Neural progenitor cell (in vitro differentiated cells): ENCODE results near the gene HSP90B1. TPM values are rescaled to one million over a fixed set of nuclear protein-coding genes. Genes with fewer than 3 reads are reported as not detected.
A peak's percentile ranks its signal among the peaks of the same experiment; 100 is the strongest.

Experiments
- DNase-seq: peaks from one replicate; pipeline ENCODE4 v3.0.0-alpha.2; 2016; ENCODE audit warnings: low spot score
- H2AFZ ChIP-seq: fragments of 200-600 bp; sonication (generic); replicated peaks from 2 replicates; pipeline ENCODE4 v1.6.1; 2016; ENCODE audit warnings: antibody characterized with exemption
- H3F3A ChIP-seq: fragments of 200-600 bp; sonication (generic); 2 replicates; pipeline ENCODE4 v1.6.1; 2016; ENCODE audit warnings: antibody characterized with exemption, low read depth
- H3K27ac ChIP-seq: fragments of 200-600 bp; sonication (generic); 2 replicates; pipeline ENCODE4 v1.5.1; 2016; ENCODE audit warnings: mild to moderate bottlenecking
- H3K27me3 ChIP-seq: fragments of 200-600 bp; sonication (generic); 2 replicates; pipeline ENCODE4 v1.6.1; 2016; ENCODE audit warnings: mild to moderate bottlenecking, moderate library complexity
- H3K36me3 ChIP-seq: fragments of 200-600 bp; sonication (generic); 2 replicates; pipeline ENCODE4 v1.5.1; 2016
- H3K4me1 ChIP-seq: fragments of 200-600 bp; sonication (generic); 2 replicates; pipeline ENCODE4 v1.6.1; 2016; ENCODE audit warnings: mixed run types
- H3K4me2 ChIP-seq: fragments of 200-600 bp; sonication (generic); 2 replicates; pipeline ENCODE4 v1.6.1; 2016
- H3K4me3 ChIP-seq: fragments of 200-600 bp; sonication (generic); 2 replicates; pipeline ENCODE4 v1.5.1; 2016
- H3K79me2 ChIP-seq: fragments of 200-600 bp; sonication (generic); 2 replicates; pipeline ENCODE4 v1.6.1; 2016; ENCODE audit warnings: low read depth
- H3K9ac ChIP-seq: fragments of 200-600 bp; sonication (generic); 2 replicates; pipeline ENCODE4 v1.6.1; 2016
- H3K9me3 ChIP-seq: fragments of 200-600 bp; sonication (generic); 2 replicates; pipeline ENCODE4 v1.5.1; 2016; ENCODE audit warnings: low read depth
- H4K20me1 ChIP-seq: fragments of 200-600 bp; sonication (generic); 2 replicates; pipeline ENCODE4 v1.6.1; 2016; ENCODE audit warnings: low read depth
- H3K27ac Mint-ChIP-seq: 3 replicates; pipeline ENCODE4 v1.8.0; 2021; ENCODE audit warnings: mixed read lengths
- H3K27me3 Mint-ChIP-seq: 2 replicates; pipeline ENCODE4 v1.8.0; 2022; ENCODE audit warnings: low read depth, mild to moderate bottlenecking, inconsistent platforms, moderate library complexity, mixed read lengths; ENCODE audit not compliant: insufficient read depth
- H3K36me3 Mint-ChIP-seq: 3 replicates; pipeline ENCODE4 v1.8.0; 2021; ENCODE audit warnings: mixed read lengths
- H3K4me1 Mint-ChIP-seq: 3 replicates; pipeline ENCODE4 v1.8.0; 2021; ENCODE audit warnings: mixed read lengths
- H3K4me3 Mint-ChIP-seq: 3 replicates; pipeline ENCODE4 v1.8.0; 2021; ENCODE audit warnings: mild to moderate bottlenecking, moderate library complexity, mixed read lengths
- H3K9me3 Mint-ChIP-seq: 3 replicates; pipeline ENCODE4 v1.8.0; 2020; ENCODE audit warnings: mixed read lengths
- EZH2 ChIP-seq: fragments of 200-600 bp; sonication (generic); IDR thresholded peaks from 2 replicates; pipeline ENCODE4 v1.6.1; 2017; ENCODE audit warnings: antibody characterized with exemption, mild to moderate bottlenecking, moderate library complexity
- EZH2phosphoT487 ChIP-seq: fragments of 200-600 bp; sonication (generic); IDR thresholded peaks from 2 replicates; pipeline ENCODE4 v1.6.1; 2017; ENCODE audit warnings: antibody characterized with exemption
- total RNA-seq: library from RNA; depleted of rRNA; stranded (reverse); fragments of >200 nt; gene quantifications from 2 replicates; pipeline ENCODE4 v1.2.3, GENCODE V29; 2015; ENCODE audit warnings: low replicate concordance
- TF ChIP-seq, protein P1 (sequence below): fragments of 200-600 bp; sonication (generic); IDR thresholded peaks from 2 replicates; pipeline ENCODE4 v1.5.1; 2017; ENCODE audit warnings: antibody characterized with exemption, mild to moderate bottlenecking

Gene HSP90B1
- total RNA-seq, 1 donor from 2014 or later = 588 TPM

DNA sequence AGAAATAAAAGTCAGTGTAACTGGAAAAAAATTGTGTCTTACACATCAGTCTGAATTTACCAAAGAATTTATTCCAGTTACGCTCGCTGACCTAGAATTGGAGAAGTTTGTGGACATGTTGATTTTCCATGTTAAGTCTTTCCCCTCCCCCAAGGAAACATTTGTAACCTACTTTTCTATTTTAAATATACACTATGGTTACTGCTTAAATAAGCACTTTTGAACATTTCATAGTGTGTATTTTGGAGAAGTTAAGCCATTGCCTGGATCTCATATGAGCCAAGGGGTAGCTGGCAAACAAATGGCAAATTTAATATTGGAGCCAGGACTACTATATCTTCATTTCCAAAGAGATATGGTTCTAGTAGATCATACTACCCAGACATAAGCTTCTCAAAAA is 46.3 kb upstream of the HSP90B1 start:
- Histone ChIP-seq H3K4me1 (no peaks in the 10 kb centered on the region), H2AFZ (no peak overlapping the region), H3K27me3 (no peaks in the 10 kb centered on the region), H3F3A (no peaks in the 10 kb centered on the region), H3K4me3 (no peak overlapping the region), H3K4me2 (no peak overlapping the region), H3K9ac (no peak overlapping the region), H4K20me1 (no peaks in the 10 kb centered on the region), H3K27ac (no peak overlapping the region), H3K36me3 (no peaks in the 10 kb centered on the region), H3K79me2 (no peaks in the 10 kb centered on the region), H3K9me3 (no peaks in the 10 kb centered on the region)
- H3K27ac Mint-ChIP-seq = no peak overlapping the region
- H3K4me3 Mint-ChIP-seq = no peak overlapping the region
- no peaks in the 10 kb centered on the region for H3K9me3 Mint-ChIP-seq
- peaks cover 26% of the 10 kb centered on the region for H3K4me1 Mint-ChIP-seq
- no peaks in the 10 kb centered on the region for H3K36me3 Mint-ChIP-seq
- TF ChIP-seq EZH2 (no peak), EZH2phosphoT487 (no peak)
- TF ChIP-seq, protein P1, sequence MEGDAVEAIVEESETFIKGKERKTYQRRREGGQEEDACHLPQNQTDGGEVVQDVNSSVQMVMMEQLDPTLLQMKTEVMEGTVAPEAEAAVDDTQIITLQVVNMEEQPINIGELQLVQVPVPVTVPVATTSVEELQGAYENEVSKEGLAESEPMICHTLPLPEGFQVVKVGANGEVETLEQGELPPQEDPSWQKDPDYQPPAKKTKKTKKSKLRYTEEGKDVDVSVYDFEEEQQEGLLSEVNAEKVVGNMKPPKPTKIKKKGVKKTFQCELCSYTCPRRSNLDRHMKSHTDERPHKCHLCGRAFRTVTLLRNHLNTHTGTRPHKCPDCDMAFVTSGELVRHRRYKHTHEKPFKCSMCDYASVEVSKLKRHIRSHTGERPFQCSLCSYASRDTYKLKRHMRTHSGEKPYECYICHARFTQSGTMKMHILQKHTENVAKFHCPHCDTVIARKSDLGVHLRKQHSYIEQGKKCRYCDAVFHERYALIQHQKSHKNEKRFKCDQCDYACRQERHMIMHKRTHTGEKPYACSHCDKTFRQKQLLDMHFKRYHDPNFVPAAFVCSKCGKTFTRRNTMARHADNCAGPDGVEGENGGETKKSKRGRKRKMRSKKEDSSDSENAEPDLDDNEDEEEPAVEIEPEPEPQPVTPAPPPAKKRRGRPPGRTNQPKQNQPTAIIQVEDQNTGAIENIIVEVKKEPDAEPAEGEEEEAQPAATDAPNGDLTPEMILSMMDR = no peak
- DNase-seq = no peak
- peaks cover 9% of the 10 kb centered on the region for H3K27me3 Mint-ChIP-seq

DNA sequence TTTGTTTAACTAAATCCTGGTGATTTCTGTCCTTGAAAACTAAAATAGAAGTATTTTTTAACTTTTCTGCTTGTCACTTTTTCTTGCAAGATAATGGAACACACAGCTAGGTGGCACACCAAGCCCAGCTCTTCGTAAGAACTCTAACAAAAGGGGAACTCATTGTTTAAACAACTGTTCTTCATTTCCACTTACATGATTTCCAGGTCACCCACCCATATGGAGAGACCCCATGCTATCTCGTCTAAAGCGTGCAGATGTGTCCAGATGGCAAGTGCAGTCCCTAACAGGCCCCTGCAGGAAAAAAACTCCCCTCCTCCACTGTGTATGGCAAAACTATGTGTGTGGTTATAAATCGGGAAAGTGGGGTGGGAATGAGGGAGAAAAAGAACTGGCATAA is 45.9 kb upstream of the HSP90B1 start:
- H2AFZ ChIP-seq = no peak overlapping the region
- Mint-ChIP-seq H3K4me3 (no peak overlapping the region), H3K9me3 (no peaks in the 10 kb centered on the region), H3K36me3 (no peaks in the 10 kb centered on the region), H3K27me3 (peaks cover 8% of the 10 kb centered on the region), H3K27ac (no peak overlapping the region), H3K4me1 (peaks cover 23% of the 10 kb centered on the region)
- H3K4me1 ChIP-seq = no peaks in the 10 kb centered on the region
- no peak overlapping the region for H3K9ac ChIP-seq
- no peaks in the 10 kb centered on the region for H3K79me2 ChIP-seq
- no peaks in the 10 kb centered on the region for H3K27me3 ChIP-seq
- TF ChIP-seq, protein P1 = peak; percentile 48
- no peak for TF ChIP-seq EZH2
- no peak for TF ChIP-seq EZH2phosphoT487
- peak; percentile 23 for DNase-seq
- H3K9me3 ChIP-seq = no peaks in the 10 kb centered on the region
- H3K4me3 ChIP-seq = no peak overlapping the region
- no peaks in the 10 kb centered on the region for H4K20me1 ChIP-seq
- no peak overlapping the region for H3K27ac ChIP-seq
- H3K36me3 ChIP-seq = no peaks in the 10 kb centered on the region
- H3F3A ChIP-seq = no peaks in the 10 kb centered on the region
- H3K4me2 ChIP-seq = no peak overlapping the region

DNA sequence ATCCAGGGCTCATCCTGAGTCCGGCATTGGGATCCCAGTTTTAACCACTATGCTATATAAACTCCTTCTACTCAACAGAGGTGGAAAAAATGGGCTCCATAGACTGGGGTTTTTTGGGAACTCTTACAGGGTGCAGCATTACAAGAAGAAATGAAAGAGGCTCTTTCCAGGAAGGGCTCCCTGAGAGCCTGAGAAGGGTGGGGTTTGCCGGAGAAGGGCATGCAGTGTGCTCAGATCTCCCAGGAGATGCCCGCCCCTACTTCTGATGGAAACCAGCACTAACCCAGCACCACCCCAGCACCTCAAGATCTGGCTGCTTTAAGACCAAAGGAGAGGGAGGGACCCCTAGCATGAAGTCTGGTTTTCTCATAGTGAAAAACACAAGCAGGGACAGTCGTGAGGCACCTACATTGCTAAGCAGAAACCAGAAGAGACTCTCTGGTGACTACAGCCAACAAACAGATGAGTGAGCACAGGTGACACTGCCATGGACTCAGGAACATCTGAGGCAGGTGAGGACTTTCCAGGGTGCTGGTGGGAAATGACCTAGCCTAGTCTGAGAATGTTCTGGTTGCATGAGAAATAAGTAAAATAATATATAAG is 43.9 kb upstream of the HSP90B1 start:
- TF ChIP-seq EZH2phosphoT487 = no peak
- TF ChIP-seq EZH2 = no peak
- TF ChIP-seq, protein P1 = no peak
- H3K9ac ChIP-seq = no peak overlapping the region
- no peak overlapping the region for H3K4me3 ChIP-seq
- Mint-ChIP-seq H3K4me1 (peaks cover 8% of the 10 kb centered on the region), H3K27ac (no peak overlapping the region), H3K36me3 (no peaks in the 10 kb centered on the region), H3K27me3 (peaks cover 3% of the 10 kb centered on the region), H3K4me3 (no peak overlapping the region), H3K9me3 (no peaks in the 10 kb centered on the region)
- H3K79me2 ChIP-seq = no peaks in the 10 kb centered on the region
- no peaks in the 10 kb centered on the region for H3K4me1 ChIP-seq
- no peaks in the 10 kb centered on the region for H4K20me1 ChIP-seq
- H3K27me3 ChIP-seq = no peaks in the 10 kb centered on the region
- no peak overlapping the region for H3K4me2 ChIP-seq
- H2AFZ ChIP-seq = no peak overlapping the region
- no peaks in the 10 kb centered on the region for H3F3A ChIP-seq
- H3K27ac ChIP-seq = no peak overlapping the region
- H3K36me3 ChIP-seq = no peaks in the 10 kb centered on the region
- no peak for DNase-seq
- H3K9me3 ChIP-seq = no peaks in the 10 kb centered on the region
